ENCODE measurements around the gene CD247.

Gene CD247

GRCh38 chr1:167409183-167409582 lies 109.1 kb downstream of the CD247 start:
- TF ChIP-seq MYC (IDR thresholded peaks at IDR 0.05; ENCODE audit: low read depth, low read length) (no peak), POLR2A (IDR thresholded peaks at IDR 0.05; ENCODE audit: extremely low read depth, insufficient read length) (no peak), CTCF (IDR thresholded peaks at IDR 0.05; ENCODE audit: low read depth, low read length) (no peak), MAX (IDR thresholded peaks at IDR 0.05; ENCODE audit: low read depth, low read length) (no peak)
- no peak overlapping the region for H3K4me3 ChIP-seq (ENCODE audit: low read depth, low read length)
- DNase-seq (ENCODE audit: low read depth): peak; percentile 15

GRCh38 chr1:167408355-167408754 lies 110.0 kb downstream of the CD247 start:
- H3K4me3 ChIP-seq (ENCODE audit: low read depth, low read length): no peak overlapping the region
- no peak for TF ChIP-seq CTCF (IDR thresholded peaks at IDR 0.05; ENCODE audit: low read depth, low read length)
- no peak for TF ChIP-seq MAX (IDR thresholded peaks at IDR 0.05; ENCODE audit: low read depth, low read length)
- TF ChIP-seq MYC (IDR thresholded peaks at IDR 0.05; ENCODE audit: low read depth, low read length): no peak
- no peak for TF ChIP-seq POLR2A (IDR thresholded peaks at IDR 0.05; ENCODE audit: extremely low read depth, insufficient read length)
- DNase-seq (ENCODE audit: low read depth): no peak

GRCh38 chr1:167404908-167405307 lies 113.4 kb downstream of the CD247 start:
- H3K4me3 ChIP-seq (ENCODE audit: low read depth, low read length): no peak overlapping the region
- no peak for DNase-seq (ENCODE audit: low read depth)
- TF ChIP-seq MYC (IDR thresholded peaks at IDR 0.05; ENCODE audit: low read depth, low read length) (no peak), MAX (IDR thresholded peaks at IDR 0.05; ENCODE audit: low read depth, low read length) (no peak), POLR2A (IDR thresholded peaks at IDR 0.05; ENCODE audit: extremely low read depth, insufficient read length) (no peak), CTCF (IDR thresholded peaks at IDR 0.05; ENCODE audit: low read depth, low read length) (no peak)

GRCh38 chr1:167404161-167404888 lies 114.0 kb downstream of the CD247 start:
- TF ChIP-seq CTCF (IDR thresholded peaks at IDR 0.05; ENCODE audit: low read depth, low read length) (no peak), MYC (IDR thresholded peaks at IDR 0.05; ENCODE audit: low read depth, low read length) (no peak), POLR2A (IDR thresholded peaks at IDR 0.05; ENCODE audit: extremely low read depth, insufficient read length) (no peak), MAX (IDR thresholded peaks at IDR 0.05; ENCODE audit: low read depth, low read length) (no peak)
- H3K4me3 ChIP-seq (ENCODE audit: low read depth, low read length): no peak overlapping the region
- no peak for DNase-seq (ENCODE audit: low read depth)

GRCh38 chr1:167401260-167401873 lies 117.0 kb downstream of the CD247 start:
- DNase-seq (ENCODE audit: low read depth): peak; percentile 67
- H3K4me3 ChIP-seq (ENCODE audit: low read depth, low read length): no peak overlapping the region
- TF ChIP-seq POLR2A (IDR thresholded peaks at IDR 0.05; ENCODE audit: extremely low read depth, insufficient read length): no peak
- TF ChIP-seq MAX (IDR thresholded peaks at IDR 0.05; ENCODE audit: low read depth, low read length): no peak
- TF ChIP-seq MYC (IDR thresholded peaks at IDR 0.05; ENCODE audit: low read depth, low read length): no peak
- TF ChIP-seq CTCF (IDR thresholded peaks at IDR 0.05; ENCODE audit: low read depth, low read length): peak; percentile 42

Data from NB4 (cell line).